NCI-H82 treated with DMSO at 0.1 percent for 48 hours (cell line): ENCODE results near the gene PEX5L.

ENCODE experiments used
- DNase-seq: peaks from one replicate; lab custom pipeline; 2025; ENCODE audit not compliant: unreplicated experiment; lab: John Stamatoyannopoulos, UW

Gene PEX5L

DNA sequence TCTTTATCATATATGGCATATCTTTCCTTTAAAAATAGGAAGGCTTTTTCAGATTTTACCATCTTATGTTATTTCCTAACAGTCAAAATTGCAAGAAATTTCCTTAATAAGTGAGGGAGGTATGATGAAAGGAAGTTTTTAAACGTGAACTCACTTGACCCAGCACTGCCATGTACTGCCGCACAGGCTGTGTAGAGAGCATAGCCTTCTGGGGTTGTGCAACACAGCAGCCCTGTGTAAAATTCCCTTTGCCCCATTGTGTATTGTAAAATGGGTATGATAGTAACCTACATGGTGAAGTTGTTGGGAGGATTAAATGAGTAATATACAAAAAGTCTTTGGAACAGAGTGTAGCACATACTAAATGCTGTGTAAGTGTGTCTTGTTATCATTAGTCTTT is 78.6 kb downstream of the PEX5L start:
- DNase-seq: peak; percentile 45

- DNase-seq: peak; percentile 98
Measured at GRCh38 chr3:179957264-179957845, 79.4 kb downstream of the PEX5L start.

- no peak for DNase-seq
Measured at GRCh38 chr3:179956416-179956830, 80.3 kb downstream of the PEX5L start.

GRCh38 chr3:179955809-179956208 is 80.9 kb downstream of the PEX5L start:
- DNase-seq: no peak

DNA sequence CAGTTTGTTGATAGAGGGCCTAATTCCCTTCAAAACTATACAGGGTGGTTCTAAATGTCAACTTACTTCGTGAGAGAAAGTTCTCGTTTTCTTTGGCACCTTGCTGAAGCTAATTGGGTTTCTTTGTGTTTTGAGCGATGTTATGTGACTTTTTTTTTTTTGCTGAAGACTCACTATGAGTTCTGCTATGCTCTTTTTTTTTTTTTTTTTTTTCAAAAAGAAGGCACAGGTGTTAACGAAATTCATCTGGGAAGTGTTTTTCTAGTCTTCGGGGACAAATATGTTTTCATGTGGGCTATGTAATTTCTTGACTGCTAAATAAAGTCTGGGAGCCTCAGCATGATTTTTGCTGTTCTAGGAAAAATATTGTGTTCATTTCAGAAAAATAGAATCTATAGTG is 81.5 kb downstream of the PEX5L start:
- DNase-seq: no peak

DNA sequence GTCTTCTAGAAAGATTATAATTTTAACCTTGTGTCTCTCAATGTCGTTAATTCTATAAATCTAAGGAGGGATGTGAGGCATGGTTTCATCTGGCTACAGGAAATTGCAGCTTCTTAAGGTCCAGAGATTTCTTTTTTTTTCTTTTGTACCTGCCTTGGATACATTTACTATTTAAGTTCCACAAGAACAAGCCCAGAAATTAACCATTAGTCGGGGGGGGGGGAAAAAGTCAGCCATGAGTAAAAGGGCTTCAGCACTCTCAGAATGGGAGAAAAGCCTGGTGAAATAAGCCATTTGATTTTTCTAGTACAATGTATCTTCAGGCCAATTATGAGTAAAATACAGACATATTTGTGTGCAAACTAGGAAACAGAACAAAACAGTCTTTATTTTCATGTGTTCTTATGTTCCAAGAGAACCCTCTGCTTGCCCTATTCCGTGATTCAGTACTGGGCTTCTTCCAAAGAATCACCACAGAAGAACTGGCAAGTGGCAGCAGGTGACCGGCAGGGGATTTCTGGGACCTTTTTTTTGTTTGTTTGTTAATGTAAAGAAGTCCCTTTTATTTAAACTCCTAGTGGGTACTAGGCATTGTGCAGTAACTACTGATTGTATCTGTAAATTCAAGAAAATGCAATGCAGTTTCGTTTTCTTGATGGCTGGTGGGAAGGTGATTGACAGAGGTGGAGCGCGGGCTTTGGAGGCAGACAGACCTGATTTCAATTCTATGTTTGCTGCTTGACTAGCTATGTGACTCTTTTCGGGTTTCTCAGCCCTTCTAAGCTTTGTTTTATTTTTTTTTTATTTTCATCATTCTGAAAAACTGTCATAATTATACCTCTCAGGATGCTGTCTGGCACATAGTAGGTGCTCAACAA is 82.5 kb downstream of the PEX5L start:
- DNase-seq: no peak

DNA sequence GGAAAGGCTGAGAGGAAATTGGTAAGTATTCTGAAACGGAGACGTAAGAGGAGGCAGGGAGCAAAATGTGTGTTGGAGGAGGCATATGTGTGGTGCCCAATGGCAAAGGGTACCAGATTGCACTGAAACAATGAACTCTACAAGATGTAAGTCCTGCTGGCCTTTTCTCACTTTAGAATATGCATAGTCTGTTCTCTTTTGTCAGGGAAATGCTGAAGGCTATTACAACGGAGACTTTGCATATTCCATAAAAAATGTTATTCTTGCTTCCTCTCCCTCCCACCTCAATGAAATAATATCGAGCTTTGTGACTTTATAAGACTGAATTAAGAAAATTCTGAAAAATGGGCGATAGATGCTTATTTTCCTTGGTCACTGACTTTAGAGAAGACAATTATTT is 85.9 kb downstream of the PEX5L start:
- peak; percentile 45 for DNase-seq

DNA sequence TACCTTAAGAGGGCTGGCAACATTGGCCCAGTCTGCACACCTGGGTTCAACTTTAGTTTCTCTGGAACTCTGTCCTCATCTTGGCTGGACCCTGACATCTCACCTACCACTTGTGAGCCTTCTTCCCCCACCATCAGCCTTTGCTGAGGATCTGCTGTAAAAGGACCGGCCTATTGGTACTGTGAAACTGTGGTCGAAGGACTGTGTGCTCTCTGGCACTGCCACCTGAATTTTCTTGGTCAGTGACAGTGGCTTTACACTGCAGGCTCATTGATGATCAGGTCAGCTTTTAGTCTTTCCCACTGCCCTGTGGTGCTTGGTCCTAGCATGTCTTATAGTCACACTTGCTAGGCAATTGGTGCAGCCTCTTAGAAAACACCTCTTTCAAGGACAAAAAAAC is 86.9 kb downstream of the PEX5L start:
- no peak for DNase-seq

DNA sequence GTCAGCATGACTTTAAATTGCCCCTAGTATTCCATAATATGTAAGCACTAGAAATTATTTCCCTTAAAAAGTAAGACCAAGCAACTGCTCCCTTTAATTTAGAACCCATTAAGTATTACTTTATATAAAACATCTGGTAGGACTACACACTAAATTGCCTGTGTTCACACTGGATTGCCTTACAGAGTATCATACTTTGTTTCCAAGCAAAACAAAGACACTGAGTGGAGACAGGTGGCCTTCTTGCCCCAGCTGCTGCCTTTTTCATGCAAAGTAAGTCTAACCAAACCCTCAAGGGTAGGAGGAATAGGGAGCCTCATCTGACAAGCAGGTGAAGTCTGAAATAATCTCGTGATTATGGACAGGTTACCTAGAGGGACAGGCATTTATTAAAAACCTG is 87.3 kb downstream of the PEX5L start:
- DNase-seq: peak; percentile 67

DNA sequence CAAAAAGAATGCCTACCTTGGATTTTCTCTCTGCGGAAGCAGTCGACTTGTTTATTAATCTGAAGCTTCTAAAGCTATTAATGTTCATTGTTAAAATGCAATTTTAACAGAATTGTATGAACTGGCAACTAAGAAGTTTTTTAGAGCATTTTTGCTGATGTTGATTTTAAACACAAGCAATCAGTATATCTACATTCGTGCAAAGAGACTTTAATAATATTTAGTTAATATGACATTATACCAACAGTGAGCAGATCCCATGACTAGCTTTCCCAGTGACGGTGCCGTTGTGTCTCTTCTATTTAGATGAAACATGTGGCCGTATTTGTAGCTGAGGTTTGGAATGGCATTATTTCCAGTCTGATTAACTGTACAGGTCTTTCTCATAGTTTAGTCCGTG is 88.0 kb downstream of the PEX5L start:
- DNase-seq: no peak

DNA sequence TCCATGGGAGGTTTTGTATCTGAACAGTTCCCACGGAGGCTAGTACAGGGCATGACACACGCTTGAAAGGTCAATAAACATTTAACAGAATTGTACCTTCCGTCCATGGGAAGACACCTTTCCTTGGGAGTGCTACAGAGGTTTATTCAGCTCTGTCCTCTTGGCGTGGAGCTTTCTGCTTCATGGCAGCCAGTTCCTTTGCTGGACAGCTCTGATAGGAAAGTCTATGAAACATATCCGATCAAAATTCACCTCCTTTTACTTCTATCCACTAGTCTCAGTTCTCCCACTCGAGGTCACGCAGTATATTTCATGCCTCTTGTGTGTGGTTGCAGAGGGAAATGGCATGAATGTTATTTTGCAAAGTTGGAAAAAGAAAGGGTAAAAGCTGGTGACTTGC is 91.2 kb downstream of the PEX5L start:
- DNase-seq: no peak

DNA sequence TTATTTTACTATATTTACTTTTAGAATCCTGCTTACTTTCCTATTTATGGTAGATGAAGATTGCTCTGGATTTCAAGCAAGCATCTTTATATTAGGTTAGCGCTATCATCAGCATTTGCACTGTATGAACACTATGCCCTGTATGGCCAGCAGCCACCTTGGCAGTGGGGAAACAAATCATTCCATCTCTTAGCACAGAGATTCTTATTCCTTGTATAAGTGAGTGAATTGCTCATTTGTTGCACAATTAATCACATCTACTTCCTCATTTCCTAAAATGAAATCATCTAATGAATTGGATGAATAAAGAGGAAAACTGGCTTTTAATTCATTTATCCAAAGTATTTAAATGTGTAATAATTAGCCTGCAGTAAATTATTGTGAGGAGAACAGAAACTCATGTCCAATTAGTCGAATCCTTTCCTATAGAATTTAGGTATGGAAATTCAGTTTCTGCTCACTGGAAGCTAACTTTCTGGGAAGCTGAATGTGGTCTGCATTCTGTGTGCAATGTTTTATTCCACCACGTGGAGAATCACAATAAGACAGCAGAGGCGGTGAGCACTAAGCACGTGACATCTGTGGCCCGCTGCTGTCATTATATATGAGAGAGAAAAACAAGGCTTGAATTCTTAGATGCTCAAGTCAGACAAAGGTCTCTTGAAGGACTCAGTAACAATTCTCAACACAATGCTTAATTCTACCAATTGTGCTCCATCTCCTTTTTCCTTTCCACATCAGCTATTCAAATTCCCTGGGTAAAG is 93.4 kb downstream of the PEX5L start:
- DNase-seq: no peak

DNA sequence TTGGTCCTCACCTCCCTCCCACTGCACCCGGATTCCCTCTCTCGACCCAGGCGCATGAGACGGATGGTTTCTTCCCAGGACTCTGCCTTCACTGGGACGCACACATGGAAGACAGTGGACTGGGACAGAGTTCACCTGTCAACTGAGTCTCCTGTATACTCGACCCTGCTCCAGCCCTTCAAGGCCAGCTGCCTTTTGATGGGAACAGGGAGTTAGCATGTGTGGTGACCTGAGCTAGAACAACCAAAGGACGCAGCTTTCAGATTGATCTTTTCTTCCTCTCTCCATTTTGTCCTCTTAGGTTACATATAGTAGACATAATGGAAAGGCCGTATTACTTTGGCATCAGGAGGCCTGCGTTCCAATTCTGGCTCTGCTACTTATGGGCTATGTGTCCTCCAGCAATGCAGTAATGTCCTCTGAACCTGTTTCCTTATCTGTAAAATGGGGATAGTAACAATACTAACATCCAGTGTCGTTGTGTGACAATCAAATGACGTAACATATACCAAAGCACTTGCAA is 94.1 kb downstream of the PEX5L start:
- DNase-seq: no peak

- no peak for DNase-seq
Measured at GRCh38 chr3:179935710-179936109, 101.0 kb downstream of the PEX5L start.

DNA sequence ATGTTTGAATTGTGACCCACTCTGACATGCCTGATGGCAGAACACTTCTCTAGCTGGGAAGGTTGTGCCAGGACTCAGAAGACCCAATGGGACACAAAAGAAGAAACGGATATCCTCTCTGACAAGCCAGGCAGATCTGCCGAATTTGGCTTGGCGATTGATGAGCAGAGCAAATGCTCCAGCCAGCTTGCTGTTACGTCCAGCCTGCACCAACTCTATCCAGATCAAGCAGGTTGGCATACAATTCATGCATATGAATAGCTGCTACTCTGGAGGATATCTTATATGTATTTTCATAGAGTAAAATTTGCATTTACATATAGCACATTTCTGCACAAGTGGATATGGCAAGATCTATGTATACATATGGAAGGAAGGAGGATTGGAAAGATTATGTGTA is 102.8 kb downstream of the PEX5L start:
- peak; percentile 33 for DNase-seq

DNA sequence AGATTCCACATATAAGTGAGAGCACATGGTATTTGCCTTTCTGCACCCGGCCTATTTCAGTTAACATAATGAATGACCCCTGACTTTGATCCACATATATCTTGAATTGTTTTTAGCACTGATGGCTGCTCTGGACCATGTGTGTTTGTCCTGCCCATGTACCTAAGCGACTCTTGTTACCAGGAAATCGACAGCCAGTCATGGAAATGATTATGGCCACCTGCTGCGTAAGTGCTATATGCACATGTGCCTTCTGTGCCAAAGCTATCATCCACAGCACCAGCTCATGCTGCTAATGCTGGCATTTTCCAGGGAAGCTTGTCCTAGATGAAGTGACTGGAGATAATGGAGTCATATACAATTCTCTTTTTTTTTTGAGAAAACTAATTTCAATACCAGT is 103.7 kb downstream of the PEX5L start:
- DNase-seq: no peak

- no peak for DNase-seq
Measured at GRCh38 chr3:179932674-179933073, 104.1 kb downstream of the PEX5L start.

DNA sequence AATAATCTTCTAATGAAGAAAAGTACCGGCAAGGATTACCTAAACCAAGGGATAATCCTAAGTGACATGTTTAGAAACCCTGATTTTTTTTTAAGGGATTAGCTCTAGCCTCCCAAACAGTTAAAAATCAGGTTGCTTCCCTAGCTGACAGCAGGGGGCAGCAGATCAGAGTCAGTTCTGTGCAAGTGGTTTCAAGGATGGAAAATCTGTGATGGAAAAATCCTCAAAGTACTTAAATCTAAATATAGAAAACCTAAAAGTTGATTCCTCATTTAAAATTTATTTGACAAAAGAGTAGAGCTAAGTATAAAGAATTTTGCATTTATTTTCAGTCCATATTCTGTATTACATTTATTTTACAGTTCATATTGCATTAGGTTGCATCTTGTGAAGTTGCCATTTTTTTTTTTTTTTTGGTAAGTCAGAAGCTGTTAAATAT is 107.6 kb downstream of the PEX5L start:
- peak; percentile 100 for DNase-seq

DNA sequence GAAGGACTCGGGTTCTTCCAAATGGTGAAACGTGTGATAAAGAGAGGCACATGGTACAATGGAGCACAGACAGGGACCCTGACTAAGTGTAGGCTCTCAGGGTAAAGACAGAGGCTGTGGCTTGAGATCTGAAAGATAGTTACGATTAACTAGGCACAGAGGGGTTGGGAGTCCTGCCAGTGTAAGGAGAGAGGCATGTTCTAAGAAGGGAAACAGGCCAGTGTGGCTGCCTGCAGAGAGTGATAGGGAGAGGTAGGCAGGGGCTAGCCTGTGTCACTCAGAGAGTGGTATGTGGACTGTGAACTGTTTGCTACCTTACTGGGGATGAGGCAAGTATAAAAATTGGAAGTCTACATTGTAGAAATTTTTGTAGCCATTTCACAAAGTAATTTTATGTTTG is 109.5 kb downstream of the PEX5L start:
- no peak for DNase-seq

DNA sequence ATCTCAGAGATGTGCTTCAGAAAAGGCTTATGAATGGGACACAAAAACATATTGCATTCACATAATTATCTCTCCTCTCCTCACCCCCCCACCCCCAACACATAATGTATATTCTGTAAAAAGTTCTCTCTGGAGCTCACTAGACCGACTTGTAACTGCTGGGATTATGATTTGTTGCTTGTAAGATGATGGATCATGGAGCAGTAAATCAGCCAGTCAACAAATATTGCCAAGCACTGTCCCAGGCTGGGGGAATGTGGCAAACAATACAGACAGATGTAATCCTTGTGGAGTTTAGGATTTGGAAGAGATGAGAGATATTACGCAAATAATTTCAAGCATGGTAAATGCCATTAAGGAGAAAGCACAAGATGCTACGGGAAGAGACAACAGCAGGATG is 114.8 kb downstream of the PEX5L start:
- DNase-seq: no peak

DNA sequence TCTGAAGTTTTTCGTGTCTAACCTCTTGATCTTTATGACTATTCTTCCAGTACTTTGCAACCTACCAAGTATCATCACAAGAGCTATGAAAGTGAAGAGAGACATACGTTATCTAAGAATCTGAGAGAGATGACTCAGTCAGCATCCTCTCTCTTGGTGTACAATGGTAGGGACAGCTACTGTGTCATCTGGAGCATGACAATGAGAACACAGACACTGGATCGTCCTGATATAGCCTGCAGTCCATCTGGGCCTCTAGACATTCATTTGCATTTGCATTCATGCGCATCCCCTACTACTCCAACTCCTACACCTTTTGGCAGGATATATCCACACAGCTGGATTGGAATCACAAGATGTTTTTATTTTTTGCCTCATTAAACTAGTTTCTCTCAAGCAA is 115.2 kb downstream of the PEX5L start:
- DNase-seq: no peak
